HG03354 (cell line): ENCODE measurements around the gene SPATA20.

ENCODE experiments used
- ATAC-seq: cut with Tn5 transposase; IDR thresholded peaks from one replicate; pipeline ENCODE4 v1.9.1; 2021; ENCODE audit warnings: mild to moderate bottlenecking; ENCODE audit not compliant: unreplicated experiment, poor library complexity, severe bottlenecking

SPATA20 gene

GRCh38 chr17:50572541-50572940, 25.6 kb downstream of the SPATA20 start:
- no peak for ATAC-seq

GRCh38 chr17:50573866-50574611, 27.1 kb downstream of the SPATA20 start:
- ATAC-seq: no peak

- no peak for ATAC-seq
Measured at GRCh38 chr17:50575581-50576210, 28.7 kb downstream of the SPATA20 start.

- ATAC-seq: no peak
Measured at GRCh38 chr17:50576864-50577263, 29.9 kb downstream of the SPATA20 start.

- ATAC-seq: no peak
Measured at GRCh38 chr17:50577451-50577954, 30.5 kb downstream of the SPATA20 start.

GRCh38 chr17:50578173-50578572, 31.2 kb downstream of the SPATA20 start:
- ATAC-seq: no peak

- no peak for ATAC-seq
Measured at GRCh38 chr17:50579399-50579798, 32.4 kb downstream of the SPATA20 start.

GRCh38 chr17:50580646-50581045, 33.7 kb downstream of the SPATA20 start:
- no peak for ATAC-seq

- ATAC-seq: no peak
Measured at GRCh38 chr17:50581316-50581715, 34.3 kb downstream of the SPATA20 start.

GRCh38 chr17:50582741-50583140, 35.8 kb downstream of the SPATA20 start:
- no peak for ATAC-seq

- ATAC-seq: no peak
Measured at GRCh38 chr17:50583641-50584040, 36.7 kb downstream of the SPATA20 start.

GRCh38 chr17:50584116-50584515, 37.1 kb downstream of the SPATA20 start:
- no peak for ATAC-seq

GRCh38 chr17:50584749-50585148, 37.8 kb downstream of the SPATA20 start:
- ATAC-seq: no peak

GRCh38 chr17:50585346-50585745, 38.4 kb downstream of the SPATA20 start:
- ATAC-seq: no peak

- ATAC-seq: no peak
Measured at GRCh38 chr17:50585891-50586290, 38.9 kb downstream of the SPATA20 start.

- ATAC-seq: no peak
Measured at GRCh38 chr17:50586421-50587247, 39.7 kb downstream of the SPATA20 start.

- ATAC-seq: no peak
Measured at GRCh38 chr17:50587571-50587970, 40.6 kb downstream of the SPATA20 start.

- no peak for ATAC-seq
Measured at GRCh38 chr17:50588391-50589049, 41.5 kb downstream of the SPATA20 start.

- no peak for ATAC-seq
Measured at GRCh38 chr17:50589095-50589705, 42.2 kb downstream of the SPATA20 start.
